HepG2 (cell line): ENCODE results near the gene DLG4. TPM values are rescaled to one million over a fixed set of nuclear protein-coding genes. Genes with fewer than 3 reads are reported as not detected.

Source experiments
- ELF3 ChIP-seq: IDR thresholded peaks from 2 replicates; pipeline ENCODE4 v1.6.1; 2016; ENCODE audit warnings: missing genetic modification reagents, missing compliant biosample characterization
- FOSL1 ChIP-seq: sonication (generic); formaldehyde crosslinking; IDR thresholded peaks from 2 replicates; pipeline ENCODE4 v1.9.0; 2021; ENCODE audit warnings: missing genetic modification reagents, borderline replicate concordance
- NONO ChIP-seq, 2 experiments: fragments of 450-650 bp in 1 of 2; sonication (generic) in 1 of 2; formaldehyde crosslinking in 1 of 2; IDR thresholded peaks in 1 of 2; conservative IDR thresholded peaks in 1 of 2; 2 replicates each; pipeline versions ENCODE4 v1.6.1 to v1.8.0; 2017 to 2022; ENCODE audit warnings: mild to moderate bottlenecking in 1 of 2, missing genetic modification reagents in 1 of 2, moderate library complexity in 1 of 2
- PAXIP1 ChIP-seq: sonication (generic); formaldehyde crosslinking; conservative IDR thresholded peaks from 2 replicates; pipeline ENCODE4 v1.4.0; 2020; ENCODE audit warnings: mild to moderate bottlenecking, missing genetic modification reagents, moderate library complexity
- SIX1 ChIP-seq: sonication (generic); formaldehyde crosslinking; IDR thresholded peaks from 2 replicates; pipeline ENCODE4 v1.4.0; 2020; ENCODE audit warnings: missing genetic modification reagents, borderline replicate concordance
- YEATS4 ChIP-seq: sonication (generic); formaldehyde crosslinking; IDR thresholded peaks from 2 replicates; pipeline ENCODE4 v1.4.0; 2020; ENCODE audit warnings: missing genetic modification reagents, borderline replicate concordance
- polyA plus RNA-seq, 8 experiments: library from polyadenylated mRNA; depleted of rRNA in 3 of 8; stranded (reverse) in 7 of 8; unstranded in 1 of 8; fragments of >200 nt; fragmentation: Illumina TruSeq in 4 of 8; extraction: Trizol in 4 of 8; gene quantifications; 2 replicates each; pipeline versions ENCODE4 v1.2.1 to v1.2.3, GENCODE V29; 2011 to 2016; ENCODE audit warnings: low read depth in 4 of 8, missing spikeins in 1 of 8, mixed read lengths in 1 of 8; ENCODE audit not compliant: insufficient read depth in 1 of 8
- total RNA-seq, 5 experiments: library from RNA; depleted of rRNA; stranded (reverse); fragments of >200 nt; fragmentation: Illumina TruSeq; extraction: Trizol; gene quantifications; 2 replicates each; pipeline ENCODE4 v1.2.3, GENCODE V29; 2016; ENCODE audit warnings: low read depth in 1 of 5
- TF ChIP-seq, protein P1 (sequence below): sonication (generic); formaldehyde crosslinking; IDR thresholded peaks from 2 replicates; pipeline ENCODE4 v1.5.0; 2020; ENCODE audit warnings: mild to moderate bottlenecking, missing genetic modification reagents, borderline replicate concordance
- TF ChIP-seq, protein P2 (sequence below): sonication (generic); formaldehyde crosslinking; IDR thresholded peaks from 2 replicates; pipeline ENCODE4 v1.4.0; 2020; ENCODE audit warnings: missing genetic modification reagents, borderline replicate concordance
- TF ChIP-seq, protein P3 (sequence below): sonication (generic); formaldehyde crosslinking; IDR thresholded peaks from 2 replicates; pipeline ENCODE4 v1.5.0; 2020; ENCODE audit warnings: missing genetic modification reagents
- TF ChIP-seq, protein P4 (sequence below): sonication (generic); formaldehyde crosslinking; IDR thresholded peaks from 2 replicates; pipeline ENCODE4 v1.9.0; 2022; ENCODE audit warnings: low read depth, missing genetic modification reagents

DLG4 gene
- total and polyA plus RNA-seq, 2 of the 13 experiments (the other 11 are each of a cell fraction or from before 2014, with no cell fraction given): 0.71 to 4.3 TPM

DNA sequence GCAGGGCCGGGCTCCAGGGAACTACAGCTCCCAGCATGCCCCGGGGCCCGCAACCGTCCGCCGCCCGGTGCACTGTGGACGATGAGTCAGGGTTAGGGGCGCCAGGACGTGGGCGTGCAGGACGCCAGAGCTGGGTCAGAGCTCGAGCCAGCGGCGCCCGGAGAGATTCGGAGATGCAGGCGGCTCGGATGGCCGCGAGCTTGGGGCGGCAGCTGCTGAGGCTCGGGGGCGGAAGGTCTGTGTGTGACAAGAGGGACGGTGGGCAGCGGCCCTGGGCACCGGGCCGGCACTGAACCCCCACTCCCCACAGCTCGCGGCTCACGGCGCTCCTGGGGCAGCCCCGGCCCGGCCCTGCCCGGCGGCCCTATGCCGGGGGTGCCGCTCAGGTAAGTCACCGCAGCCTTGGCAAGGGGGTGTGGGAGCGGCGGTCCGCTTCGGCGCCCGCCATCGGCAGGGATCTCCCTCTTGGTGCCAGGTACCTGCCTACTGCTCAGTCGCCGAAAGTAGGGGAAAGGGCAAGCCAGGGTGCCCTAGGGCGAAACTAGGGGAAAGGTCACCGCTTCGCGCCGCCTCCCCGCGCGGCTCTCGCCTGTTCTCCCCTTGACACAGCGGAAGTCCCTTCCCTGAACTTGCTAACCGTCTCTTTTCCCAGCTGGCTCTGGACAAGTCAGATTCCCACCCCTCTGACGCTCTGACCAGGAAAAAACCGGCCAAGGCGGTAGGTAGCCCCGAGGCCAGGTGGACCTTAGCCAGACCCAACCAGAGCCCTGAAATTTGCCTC, at the start of gene DLG4, which contains the start of gene ACADVL (continued):
- TF ChIP-seq, protein P1, sequence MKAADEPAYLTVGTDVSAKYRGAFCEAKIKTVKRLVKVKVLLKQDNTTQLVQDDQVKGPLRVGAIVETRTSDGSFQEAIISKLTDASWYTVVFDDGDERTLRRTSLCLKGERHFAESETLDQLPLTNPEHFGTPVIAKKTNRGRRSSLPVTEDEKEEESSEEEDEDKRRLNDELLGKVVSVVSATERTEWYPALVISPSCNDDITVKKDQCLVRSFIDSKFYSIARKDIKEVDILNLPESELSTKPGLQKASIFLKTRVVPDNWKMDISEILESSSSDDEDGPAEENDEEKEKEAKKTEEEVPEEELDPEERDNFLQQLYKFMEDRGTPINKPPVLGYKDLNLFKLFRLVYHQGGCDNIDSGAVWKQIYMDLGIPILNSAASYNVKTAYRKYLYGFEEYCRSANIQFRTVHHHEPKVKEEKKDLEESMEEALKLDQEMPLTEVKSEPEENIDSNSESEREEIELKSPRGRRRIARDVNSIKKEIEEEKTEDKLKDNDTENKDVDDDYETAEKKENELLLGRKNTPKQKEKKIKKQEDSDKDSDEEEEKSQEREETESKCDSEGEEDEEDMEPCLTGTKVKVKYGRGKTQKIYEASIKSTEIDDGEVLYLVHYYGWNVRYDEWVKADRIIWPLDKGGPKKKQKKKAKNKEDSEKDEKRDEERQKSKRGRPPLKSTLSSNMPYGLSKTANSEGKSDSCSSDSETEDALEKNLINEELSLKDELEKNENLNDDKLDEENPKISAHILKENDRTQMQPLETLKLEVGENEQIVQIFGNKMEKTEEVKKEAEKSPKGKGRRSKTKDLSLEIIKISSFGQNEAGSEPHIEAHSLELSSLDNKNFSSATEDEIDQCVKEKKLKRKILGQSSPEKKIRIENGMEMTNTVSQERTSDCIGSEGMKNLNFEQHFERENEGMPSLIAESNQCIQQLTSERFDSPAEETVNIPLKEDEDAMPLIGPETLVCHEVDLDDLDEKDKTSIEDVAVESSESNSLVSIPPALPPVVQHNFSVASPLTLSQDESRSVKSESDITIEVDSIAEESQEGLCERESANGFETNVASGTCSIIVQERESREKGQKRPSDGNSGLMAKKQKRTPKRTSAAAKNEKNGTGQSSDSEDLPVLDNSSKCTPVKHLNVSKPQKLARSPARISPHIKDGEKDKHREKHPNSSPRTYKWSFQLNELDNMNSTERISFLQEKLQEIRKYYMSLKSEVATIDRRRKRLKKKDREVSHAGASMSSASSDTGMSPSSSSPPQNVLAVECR (CRISPR knock-in tag): peak; percentile 87
- TF ChIP-seq NONO (IDR thresholded peaks at IDR 0.05) (no peak), NONO (CRISPR knock-in tag; conservative IDR thresholded peaks at IDR 0.05) (peak; percentile 66), PAXIP1 (CRISPR knock-in tag) (peak; percentile 47; the same call in 1 of the 2 replicates), ELF3 (CRISPR knock-in tag) (peak; percentile 9; the same call in 1 of the 2 replicates), YEATS4 (CRISPR knock-in tag) (no peak), SIX1 (CRISPR knock-in tag) (no peak), FOSL1 (CRISPR knock-in tag) (peak; percentile 80)
- TF ChIP-seq, protein P2, sequence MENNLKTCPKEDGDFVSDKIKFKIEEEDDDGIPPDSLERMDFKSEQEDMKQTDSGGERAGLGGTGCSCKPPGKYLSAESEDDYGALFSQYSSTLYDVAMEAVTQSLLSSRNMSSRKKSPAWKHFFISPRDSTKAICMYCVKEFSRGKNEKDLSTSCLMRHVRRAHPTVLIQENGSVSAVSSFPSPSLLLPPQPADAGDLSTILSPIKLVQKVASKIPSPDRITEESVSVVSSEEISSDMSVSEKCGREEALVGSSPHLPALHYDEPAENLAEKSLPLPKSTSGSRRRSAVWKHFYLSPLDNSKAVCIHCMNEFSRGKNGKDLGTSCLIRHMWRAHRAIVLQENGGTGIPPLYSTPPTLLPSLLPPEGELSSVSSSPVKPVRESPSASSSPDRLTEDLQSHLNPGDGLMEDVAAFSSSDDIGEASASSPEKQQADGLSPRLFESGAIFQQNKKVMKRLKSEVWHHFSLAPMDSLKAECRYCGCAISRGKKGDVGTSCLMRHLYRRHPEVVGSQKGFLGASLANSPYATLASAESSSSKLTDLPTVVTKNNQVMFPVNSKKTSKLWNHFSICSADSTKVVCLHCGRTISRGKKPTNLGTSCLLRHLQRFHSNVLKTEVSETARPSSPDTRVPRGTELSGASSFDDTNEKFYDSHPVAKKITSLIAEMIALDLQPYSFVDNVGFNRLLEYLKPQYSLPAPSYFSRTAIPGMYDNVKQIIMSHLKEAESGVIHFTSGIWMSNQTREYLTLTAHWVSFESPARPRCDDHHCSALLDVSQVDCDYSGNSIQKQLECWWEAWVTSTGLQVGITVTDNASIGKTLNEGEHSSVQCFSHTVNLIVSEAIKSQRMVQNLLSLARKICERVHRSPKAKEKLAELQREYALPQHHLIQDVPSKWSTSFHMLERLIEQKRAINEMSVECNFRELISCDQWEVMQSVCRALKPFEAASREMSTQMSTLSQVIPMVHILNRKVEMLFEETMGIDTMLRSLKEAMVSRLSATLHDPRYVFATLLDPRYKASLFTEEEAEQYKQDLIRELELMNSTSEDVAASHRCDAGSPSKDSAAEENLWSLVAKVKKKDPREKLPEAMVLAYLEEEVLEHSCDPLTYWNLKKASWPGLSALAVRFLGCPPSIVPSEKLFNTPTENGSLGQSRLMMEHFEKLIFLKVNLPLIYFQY (CRISPR knock-in tag): peak; percentile 19; the same call in 1 of the 2 replicates
- TF ChIP-seq, protein P3, sequence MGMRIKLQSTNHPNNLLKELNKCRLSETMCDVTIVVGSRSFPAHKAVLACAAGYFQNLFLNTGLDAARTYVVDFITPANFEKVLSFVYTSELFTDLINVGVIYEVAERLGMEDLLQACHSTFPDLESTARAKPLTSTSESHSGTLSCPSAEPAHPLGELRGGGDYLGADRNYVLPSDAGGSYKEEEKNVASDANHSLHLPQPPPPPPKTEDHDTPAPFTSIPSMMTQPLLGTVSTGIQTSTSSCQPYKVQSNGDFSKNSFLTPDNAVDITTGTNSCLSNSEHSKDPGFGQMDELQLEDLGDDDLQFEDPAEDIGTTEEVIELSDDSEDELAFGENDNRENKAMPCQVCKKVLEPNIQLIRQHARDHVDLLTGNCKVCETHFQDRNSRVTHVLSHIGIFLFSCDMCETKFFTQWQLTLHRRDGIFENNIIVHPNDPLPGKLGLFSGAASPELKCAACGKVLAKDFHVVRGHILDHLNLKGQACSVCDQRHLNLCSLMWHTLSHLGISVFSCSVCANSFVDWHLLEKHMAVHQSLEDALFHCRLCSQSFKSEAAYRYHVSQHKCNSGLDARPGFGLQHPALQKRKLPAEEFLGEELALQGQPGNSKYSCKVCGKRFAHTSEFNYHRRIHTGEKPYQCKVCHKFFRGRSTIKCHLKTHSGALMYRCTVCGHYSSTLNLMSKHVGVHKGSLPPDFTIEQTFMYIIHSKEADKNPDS (CRISPR knock-in tag): no peak
- TF ChIP-seq, protein P4, sequence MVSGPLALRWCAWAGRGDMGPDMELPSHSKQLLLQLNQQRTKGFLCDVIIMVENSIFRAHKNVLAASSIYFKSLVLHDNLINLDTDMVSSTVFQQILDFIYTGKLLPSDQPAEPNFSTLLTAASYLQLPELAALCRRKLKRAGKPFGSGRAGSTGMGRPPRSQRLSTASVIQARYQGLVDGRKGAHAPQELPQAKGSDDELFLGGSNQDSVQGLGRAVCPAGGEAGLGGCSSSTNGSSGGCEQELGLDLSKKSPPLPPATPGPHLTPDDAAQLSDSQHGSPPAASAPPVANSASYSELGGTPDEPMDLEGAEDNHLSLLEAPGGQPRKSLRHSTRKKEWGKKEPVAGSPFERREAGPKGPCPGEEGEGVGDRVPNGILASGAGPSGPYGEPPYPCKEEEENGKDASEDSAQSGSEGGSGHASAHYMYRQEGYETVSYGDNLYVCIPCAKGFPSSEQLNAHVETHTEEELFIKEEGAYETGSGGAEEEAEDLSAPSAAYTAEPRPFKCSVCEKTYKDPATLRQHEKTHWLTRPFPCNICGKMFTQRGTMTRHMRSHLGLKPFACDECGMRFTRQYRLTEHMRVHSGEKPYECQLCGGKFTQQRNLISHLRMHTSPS (CRISPR knock-in tag): peak; percentile 40; the same call in 1 of the 2 replicates
